Measurements from ENCODE around the gene NYAP1.
"Not testable (repeated sequence)": the region's sequence is repeated elsewhere in the genome, so short reads cannot be mapped to it uniquely, and the experiment has no call there.

The NYAP1 gene

DNA sequence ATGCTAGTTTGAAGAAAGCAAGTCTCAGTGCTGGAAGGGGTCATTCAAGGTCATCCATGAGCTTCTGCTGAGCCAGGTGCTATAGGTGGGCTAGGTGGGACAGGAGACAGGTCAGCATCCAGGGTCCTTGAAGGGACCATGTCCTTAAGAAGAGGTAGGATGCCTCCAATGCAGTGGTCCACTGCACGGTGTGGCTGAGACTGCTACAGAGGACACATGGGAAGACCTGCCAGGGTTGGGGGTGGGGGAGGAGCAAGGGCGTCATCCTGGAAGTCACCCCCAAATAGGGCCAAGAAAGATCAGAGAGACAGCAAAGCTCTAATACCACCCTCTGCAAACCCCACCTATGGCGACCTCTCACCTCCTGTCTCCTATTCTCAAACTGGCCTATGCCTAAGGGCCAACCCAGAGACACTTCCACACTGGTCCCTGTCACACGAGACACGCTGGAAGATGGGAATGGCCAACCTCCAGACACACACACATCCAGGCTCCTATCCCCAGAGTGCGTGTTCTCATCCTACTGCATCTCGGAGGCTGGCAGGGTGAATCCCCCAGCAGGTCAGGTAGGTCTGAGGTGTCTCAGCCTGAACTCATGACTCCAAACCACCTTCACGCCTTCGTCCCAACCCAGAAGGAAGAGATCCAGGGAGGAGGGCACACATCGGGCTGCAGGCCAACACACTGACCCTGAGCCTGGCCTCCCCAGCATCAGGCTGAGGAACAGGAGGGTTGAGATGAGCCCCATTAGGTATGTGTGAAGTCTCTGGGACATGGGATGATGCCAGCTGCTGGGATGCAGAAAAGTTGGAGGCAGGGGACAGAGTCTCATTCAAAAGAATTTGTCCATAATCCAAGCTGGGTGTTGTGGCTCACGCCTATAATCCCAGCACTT lies 41.8 kb upstream of the NYAP1 start:
- no peak for DNase-seq (ENCODE audit: low read depth)

DNA sequence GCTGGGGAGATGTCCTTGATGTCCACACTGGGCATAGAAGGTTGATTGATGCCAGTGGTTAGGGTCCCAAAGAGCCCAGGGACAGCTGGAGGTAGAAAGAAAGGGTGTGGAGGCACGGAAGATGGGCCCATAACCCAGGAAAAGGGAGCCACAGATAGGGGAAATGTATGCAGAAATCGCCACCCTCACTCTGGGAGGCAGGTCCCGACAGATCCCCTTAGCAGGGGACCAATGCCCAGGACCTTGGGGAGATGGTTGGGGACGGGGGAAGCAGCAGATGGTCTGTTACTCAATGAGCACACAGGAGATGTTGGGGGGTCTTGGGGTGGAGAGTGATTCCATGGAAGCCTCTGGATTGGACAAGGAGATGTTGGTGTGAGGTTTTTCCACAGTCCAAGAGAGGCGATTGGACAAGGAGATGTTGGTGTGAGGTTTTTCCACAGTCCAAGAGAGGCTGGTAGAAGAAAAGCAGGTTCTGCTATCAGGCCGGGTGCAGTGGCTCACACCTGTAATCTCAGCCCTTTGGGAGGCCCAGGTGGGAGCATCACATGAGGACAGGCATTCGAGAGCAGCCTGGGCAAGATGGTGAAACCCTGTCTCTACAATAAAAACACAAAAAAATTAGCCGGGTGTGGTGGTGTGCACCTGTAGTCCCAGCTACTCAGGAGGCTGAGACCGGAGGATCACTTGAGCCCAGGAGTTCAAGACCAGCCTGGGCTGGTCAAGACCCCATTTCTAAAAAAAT lies 40.5 kb upstream of the NYAP1 start:
- no peak overlapping the region for H3K4me3 ChIP-seq (ENCODE audit: control insufficient read depth, low read depth, low read length)
- TF ChIP-seq, protein P1, sequence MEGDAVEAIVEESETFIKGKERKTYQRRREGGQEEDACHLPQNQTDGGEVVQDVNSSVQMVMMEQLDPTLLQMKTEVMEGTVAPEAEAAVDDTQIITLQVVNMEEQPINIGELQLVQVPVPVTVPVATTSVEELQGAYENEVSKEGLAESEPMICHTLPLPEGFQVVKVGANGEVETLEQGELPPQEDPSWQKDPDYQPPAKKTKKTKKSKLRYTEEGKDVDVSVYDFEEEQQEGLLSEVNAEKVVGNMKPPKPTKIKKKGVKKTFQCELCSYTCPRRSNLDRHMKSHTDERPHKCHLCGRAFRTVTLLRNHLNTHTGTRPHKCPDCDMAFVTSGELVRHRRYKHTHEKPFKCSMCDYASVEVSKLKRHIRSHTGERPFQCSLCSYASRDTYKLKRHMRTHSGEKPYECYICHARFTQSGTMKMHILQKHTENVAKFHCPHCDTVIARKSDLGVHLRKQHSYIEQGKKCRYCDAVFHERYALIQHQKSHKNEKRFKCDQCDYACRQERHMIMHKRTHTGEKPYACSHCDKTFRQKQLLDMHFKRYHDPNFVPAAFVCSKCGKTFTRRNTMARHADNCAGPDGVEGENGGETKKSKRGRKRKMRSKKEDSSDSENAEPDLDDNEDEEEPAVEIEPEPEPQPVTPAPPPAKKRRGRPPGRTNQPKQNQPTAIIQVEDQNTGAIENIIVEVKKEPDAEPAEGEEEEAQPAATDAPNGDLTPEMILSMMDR (IDR thresholded peaks at IDR 0.05; ENCODE audit: control insufficient read depth, insufficient read depth, low read depth, low read length, missing control alignments), result no peak
- no peak for DNase-seq (ENCODE audit: low read depth)

More for the DNA sequence above, 41.8 kb upstream of the NYAP1 start:
- TF ChIP-seq, protein P1 (IDR thresholded peaks at IDR 0.05; ENCODE audit: control insufficient read depth, insufficient read depth, low read depth, low read length, missing control alignments), result no peak
- no peak overlapping the region for H3K4me3 ChIP-seq (ENCODE audit: control insufficient read depth, low read depth, low read length)

DNA sequence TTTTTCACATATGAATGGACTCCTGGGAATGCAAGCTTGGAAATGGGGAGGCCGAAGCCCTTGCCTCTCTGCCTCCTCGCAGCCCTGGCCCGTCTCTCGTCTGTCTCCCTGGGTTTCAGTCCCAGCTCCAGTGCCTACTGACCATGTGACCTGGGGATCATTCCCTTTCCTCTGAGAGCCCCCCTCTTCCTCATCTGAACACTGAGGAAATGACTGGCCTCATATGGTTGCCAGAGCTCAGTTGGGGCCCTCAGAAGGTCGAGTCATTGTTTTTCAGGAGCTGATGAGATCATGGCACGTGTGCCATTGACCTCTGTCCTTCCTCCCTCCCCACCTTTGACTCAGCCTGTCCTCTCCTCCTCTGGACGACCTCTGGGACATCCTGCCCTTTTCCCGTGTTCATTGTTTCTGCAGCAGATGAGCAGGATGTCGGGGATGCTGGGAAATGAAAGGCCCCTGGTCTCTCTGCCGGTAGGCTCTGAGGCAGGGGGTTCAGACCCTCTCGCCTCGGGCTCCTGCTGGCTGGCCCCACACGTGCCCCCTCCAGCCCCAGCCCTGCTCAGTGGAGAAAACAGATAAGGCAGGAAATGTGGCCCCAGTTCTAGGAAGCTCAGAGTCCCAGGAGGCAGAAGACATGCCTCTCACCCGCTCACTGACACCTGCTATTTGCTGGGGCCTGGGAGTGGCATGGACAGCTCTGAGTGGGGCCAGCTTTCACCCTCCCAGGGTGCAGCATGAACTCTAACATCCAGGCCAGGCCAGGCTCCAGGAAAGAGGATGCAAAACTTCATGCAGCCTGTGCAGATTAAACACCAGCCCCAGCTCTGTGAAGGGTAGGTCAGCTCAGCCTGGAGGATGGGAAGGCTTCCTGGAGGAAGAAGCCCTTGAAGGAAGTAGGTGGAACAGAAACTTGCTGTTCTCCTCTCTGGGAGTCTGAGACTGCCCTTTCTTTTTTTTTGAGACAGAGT lies 39.1 kb upstream of the NYAP1 start:
- no peak overlapping the region for H3K4me3 ChIP-seq (ENCODE audit: control insufficient read depth, low read depth, low read length)
- TF ChIP-seq, protein P1 (IDR thresholded peaks at IDR 0.05; ENCODE audit: control insufficient read depth, insufficient read depth, low read depth, low read length, missing control alignments), result no peak
- no peak for DNase-seq (ENCODE audit: low read depth)

DNA sequence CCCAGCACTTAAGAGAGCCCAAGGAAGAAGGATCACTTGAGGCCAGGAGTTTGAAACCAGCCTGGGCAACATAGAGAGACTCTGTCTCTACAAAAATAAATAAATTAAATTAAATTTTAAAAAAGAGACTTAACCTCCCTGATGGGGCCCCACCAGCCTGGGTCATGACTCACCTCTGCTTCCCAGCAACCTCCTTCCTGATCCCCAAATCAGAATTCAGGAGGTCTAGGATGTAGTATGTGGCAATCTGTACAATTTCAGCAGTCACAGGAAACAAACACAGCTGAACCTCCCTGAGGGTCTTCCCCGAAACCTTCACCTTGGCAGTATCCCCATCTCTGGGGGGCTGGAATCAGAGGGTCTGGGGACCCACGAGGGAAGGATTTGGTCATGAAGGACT lies 37.7 kb upstream of the NYAP1 start:
- TF ChIP-seq, protein P1 (IDR thresholded peaks at IDR 0.05; ENCODE audit: control insufficient read depth, insufficient read depth, low read depth, low read length, missing control alignments), result no peak
- no peak overlapping the region for H3K4me3 ChIP-seq (ENCODE audit: control insufficient read depth, low read depth, low read length)
- DNase-seq (ENCODE audit: low read depth), result no peak

DNA sequence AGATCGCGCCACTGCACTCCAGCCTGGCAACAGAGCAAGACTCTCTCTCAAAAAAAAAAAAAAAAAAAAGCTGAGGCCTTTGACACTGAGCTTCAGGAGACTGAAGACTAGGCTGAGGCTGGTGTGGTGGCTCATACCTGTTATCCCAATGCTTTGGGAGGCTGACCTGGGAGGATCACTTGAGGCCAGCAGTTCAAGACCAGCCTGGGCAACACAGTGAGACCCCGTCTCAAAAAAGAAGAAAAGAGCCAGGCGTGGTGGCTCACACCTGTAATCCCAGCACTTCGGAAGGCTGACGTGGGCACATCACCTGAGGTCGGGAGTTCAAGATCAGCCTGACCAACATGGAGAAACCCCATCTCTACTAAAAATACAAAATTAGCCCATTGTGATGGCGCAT lies 36.4 kb upstream of the NYAP1 start:
- not testable (repeated sequence) for H3K4me3 ChIP-seq (ENCODE audit: control insufficient read depth, low read depth, low read length); DNase-seq (ENCODE audit: low read depth)

DNA sequence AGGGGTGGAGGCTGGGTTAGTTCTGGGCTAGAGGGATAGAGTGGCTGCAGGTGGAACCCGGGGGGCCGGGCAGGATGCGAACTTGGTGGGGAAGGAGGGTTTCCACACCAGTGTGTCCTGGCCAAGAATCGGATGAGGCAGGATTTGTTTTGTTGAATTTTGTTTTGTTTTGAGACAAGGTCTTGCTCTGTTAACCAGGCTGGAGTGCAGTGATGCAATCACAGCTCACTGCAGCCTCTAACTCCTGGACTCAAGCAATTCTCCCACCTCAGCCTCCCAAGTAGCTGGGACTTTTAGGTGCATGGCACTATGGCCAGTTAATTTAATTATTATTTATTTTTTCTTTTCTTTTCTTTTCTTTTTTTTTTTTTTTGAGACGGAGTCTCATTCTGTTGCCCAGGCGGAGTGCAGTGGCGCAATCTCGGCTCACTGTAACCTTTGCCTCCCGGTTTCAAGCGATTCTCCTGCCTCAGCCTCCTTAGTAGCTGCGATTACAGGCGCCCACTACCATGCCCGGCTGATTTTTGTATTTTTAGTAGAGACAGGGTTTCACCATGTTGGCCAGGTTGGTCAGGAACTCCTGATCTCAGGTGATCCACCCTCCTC lies 34.4 kb upstream of the NYAP1 start:
- no peak overlapping the region for H3K4me3 ChIP-seq (ENCODE audit: control insufficient read depth, low read depth, low read length)
- no peak for DNase-seq (ENCODE audit: low read depth)
- TF ChIP-seq, protein P1 (IDR thresholded peaks at IDR 0.05; ENCODE audit: control insufficient read depth, insufficient read depth, low read depth, low read length, missing control alignments), result no peak

All from AG09309 (cell line).